Transverse colon (tissue), 3 donors: ENCODE measurements around the gene C6orf141.
"Not testable (repeated sequence)": the region's sequence is repeated elsewhere in the genome, so short reads cannot be mapped to it uniquely, and the experiment has no call there.

Source experiments
- EP300 ChIP-seq: sonication (generic); formaldehyde crosslinking; IDR thresholded peaks from one replicate; pipeline ENCODE4 v1.6.1; 2017; ENCODE audit warnings: antibody characterized with exemption, low read depth
- TF ChIP-seq, protein P1 (sequence below), 5 experiments: fragments of 200-600 bp in 3 of 5; fragments of 450-650 bp in 2 of 5; sonication (generic) in 3 of 5; IDR thresholded peaks; 1 replicate in 2 of 5; 2 replicates in 3 of 5; pipeline ENCODE4 v1.5.1; 2016 to 2017; ENCODE audit warnings: antibody characterized with exemption in 5 of 5, inconsistent platforms in 3 of 5, mild to moderate bottlenecking in 2 of 5, moderate library complexity in 1 of 5

GRCh38 chr6:49587262-49587661 lies 36.8 kb downstream of the C6orf141 start:
- TF ChIP-seq EP300: not testable (repeated sequence)
- TF ChIP-seq, protein P1, sequence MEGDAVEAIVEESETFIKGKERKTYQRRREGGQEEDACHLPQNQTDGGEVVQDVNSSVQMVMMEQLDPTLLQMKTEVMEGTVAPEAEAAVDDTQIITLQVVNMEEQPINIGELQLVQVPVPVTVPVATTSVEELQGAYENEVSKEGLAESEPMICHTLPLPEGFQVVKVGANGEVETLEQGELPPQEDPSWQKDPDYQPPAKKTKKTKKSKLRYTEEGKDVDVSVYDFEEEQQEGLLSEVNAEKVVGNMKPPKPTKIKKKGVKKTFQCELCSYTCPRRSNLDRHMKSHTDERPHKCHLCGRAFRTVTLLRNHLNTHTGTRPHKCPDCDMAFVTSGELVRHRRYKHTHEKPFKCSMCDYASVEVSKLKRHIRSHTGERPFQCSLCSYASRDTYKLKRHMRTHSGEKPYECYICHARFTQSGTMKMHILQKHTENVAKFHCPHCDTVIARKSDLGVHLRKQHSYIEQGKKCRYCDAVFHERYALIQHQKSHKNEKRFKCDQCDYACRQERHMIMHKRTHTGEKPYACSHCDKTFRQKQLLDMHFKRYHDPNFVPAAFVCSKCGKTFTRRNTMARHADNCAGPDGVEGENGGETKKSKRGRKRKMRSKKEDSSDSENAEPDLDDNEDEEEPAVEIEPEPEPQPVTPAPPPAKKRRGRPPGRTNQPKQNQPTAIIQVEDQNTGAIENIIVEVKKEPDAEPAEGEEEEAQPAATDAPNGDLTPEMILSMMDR (IDR thresholded peaks at IDR 0.05): not testable (repeated sequence)
